NCI-H82 treated with DMSO at 0.1 percent for 48 hours (cell line): ENCODE data around the gene LIFR.
A peak's percentile ranks its signal among the peaks of the same experiment; 100 is the strongest.

Experiments used
- DNase-seq: peaks from one replicate; lab custom pipeline; 2025; ENCODE audit not compliant: unreplicated experiment; lab: John Stamatoyannopoulos, UW

Gene LIFR

DNA sequence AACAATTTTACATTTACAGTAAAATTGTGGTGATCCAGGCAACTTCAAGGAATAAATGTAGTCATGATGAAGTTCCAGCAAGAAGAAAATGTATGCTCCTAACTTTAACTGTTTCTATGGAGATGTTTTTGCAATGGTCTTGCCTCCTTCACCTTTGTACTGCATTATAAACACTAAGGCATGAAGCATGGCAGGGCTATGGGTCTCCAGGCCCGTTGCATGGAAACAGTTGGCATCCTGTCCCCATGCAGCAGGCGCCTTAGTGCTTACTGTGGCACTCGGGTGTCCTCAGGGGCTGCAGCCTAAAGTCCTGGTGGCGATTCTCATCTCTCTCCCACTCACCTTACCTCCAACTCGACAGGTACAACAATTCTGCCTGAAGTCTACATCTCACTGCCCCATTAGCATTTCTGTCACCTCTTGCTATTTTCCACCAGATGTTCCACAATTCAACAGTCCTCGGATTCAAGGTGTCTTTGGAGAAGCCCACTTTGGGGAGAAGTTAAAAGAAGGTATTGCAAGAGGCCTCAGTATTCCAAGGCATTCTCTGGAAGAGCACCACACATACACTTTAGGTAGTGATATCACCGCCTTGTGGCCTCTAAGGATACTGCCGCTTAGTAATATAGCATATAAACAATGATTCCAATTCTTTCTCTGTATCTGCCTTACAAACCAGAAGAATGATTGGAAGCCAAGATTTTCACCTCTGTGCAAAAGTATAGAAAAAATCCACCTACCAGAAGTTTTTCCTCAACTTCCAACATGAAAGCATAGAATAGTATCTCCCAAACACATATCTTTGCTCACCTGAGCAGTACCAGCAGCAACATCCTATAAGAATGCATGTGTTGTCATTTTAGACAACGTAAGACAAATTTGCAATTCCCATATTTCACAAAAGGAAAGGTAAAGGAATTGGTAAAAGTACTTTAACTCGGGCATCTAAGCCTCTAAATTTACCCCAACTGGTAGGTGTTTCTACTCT, 5.1 kb downstream of the LIFR start:
- no peak for DNase-seq

DNA sequence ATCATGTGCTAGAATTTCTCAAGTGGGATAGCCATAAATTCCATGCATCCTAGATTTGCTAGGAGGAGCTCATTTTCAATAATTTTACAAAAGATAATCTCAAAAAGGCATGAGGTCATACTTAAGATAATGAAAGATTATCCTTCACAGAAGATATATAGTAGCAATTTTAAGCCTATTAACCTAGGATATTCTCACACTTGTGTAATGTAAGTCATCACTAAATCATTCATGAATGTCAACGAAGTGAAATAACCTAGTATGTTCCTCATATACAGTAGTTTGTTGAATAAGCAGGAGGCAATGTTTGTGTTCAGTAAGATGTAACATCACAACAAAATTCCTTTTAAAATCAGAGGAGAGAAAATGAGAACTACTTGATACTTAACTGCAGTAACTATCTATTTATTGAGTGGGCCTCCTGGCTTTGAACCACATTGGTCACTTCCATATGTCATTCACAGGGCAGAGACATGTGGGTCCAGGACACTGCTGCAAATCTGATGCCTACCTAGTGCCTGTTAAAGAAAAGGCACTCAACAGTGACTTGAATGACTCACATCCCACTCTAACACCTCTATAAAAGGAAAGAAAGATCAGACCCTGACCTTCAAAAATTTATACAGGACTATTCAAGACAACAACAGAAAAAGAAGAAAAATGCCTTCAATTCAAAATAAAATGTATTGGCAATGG, 8.2 kb downstream of the LIFR start:
- DNase-seq: no peak

GRCh38 chr5:38547257-38547656, 9.2 kb downstream of the LIFR start:
- no peak for DNase-seq

- no peak for DNase-seq
Measured at GRCh38 chr5:38546691-38547146, 9.7 kb downstream of the LIFR start.

DNA sequence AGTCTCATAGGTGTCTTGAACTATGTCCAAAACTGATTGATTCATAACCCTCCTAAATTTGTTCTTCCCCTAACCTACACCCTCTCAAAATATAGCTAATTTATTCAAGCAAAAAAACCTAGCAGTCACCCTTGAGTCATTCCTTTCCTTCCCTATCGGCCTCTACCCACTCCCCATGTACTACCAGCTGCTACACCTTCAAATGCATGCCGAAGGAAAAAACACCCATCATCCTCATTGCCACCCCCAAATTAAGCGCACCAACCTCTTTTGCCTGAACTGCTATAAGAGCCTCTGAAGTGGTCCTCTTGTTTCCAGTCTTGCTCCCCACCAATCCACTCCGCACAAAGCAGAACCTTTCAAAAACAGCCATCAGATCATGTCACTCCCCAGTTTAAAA, 12.6 kb downstream of the LIFR start:
- no peak for DNase-seq

GRCh38 chr5:38543074-38543473, 13.4 kb downstream of the LIFR start:
- no peak for DNase-seq

- DNase-seq: no peak
Measured at GRCh38 chr5:38541174-38541725, 15.2 kb downstream of the LIFR start.

DNA sequence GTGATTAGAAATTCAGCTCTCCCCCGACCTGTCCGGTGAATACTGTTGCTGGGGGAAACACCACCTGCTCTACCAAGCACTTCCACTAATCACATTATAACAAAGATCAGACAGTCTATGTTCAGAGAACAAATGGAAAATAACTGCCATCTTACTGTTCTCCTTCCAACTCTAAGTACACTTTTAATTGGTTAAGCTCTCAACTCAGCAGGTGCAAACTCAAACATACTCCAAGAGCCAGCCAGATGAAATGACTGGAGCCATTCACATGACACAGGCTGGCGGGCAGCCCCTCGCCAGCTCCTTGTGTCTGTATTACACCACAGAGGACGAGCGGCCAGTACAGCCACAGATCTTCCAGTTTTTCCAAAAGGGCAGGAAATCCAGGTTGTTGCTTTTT, 16.1 kb downstream of the LIFR start:
- peak; percentile 29 for DNase-seq

- no peak for DNase-seq
Measured at GRCh38 chr5:38538161-38538560, 18.3 kb downstream of the LIFR start.

DNA sequence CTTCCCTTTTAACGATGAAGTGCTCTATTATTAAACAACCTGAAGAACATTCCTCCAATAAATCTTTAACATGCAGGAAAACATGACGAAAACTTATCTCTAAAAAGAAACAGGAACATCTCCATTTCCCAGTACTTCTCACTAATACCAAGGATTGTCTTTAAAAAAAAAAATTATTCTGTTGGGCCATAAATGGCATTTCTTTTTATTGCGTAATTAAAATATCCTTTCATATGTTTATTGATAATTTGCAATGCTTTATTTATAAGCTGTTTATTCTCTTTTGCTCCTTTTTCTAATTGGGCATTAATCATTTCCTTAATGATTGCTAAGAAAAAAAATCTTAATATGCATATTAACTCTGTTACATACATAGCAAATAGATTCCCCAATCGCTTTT, 18.9 kb downstream of the LIFR start:
- DNase-seq: no peak

GRCh38 chr5:38536968-38537367, 19.5 kb downstream of the LIFR start:
- no peak for DNase-seq

DNA sequence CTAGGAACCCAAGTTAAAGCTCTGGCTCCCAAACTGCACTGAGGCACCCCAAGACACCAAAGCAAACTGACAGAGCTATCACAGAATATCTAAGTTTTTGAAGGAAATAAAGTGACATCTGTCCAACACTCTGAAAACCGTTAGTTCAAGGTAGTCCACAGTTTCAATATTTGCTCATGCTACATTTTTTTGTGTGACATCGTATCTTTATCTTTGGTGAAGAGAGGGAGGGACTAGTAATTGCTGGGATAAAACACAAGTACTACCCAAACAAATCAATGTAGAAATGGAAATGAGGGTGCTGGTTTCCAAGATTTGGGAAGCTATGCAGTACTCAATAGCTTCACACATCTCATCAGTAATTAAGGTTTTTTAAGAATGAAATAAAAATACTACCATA, 20.6 kb downstream of the LIFR start:
- DNase-seq: no peak

- DNase-seq: no peak
Measured at GRCh38 chr5:38535248-38535750, 21.1 kb downstream of the LIFR start.

- DNase-seq: no peak
Measured at GRCh38 chr5:38534156-38534453, 22.3 kb downstream of the LIFR start.

GRCh38 chr5:38533286-38534155, 22.9 kb downstream of the LIFR start:
- no peak for DNase-seq

DNA sequence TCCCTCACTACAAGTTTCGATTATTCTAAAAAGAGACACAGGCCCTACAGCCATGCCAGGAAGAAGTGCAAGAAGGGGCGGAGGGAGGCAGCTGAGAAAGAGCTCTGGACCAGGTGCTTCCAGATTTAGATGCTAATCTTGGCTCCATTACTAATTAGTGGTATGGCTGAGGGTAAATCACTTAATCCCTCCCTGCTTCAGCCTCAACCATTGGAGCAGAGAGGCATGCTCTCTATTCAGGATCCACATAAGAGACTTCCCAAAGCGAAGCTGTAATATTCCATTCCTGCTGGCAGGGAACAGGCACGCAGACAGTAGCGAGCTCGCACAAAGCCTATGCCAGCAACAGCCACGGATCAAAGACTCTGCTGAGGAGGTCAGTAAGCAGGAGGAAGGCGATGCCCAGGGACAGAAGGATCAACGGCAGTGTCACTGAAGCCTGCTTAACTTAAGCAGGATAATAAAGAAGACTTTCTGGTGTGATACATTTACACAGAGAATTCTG, 24.2 kb downstream of the LIFR start:
- peak; percentile 81 for DNase-seq

DNA sequence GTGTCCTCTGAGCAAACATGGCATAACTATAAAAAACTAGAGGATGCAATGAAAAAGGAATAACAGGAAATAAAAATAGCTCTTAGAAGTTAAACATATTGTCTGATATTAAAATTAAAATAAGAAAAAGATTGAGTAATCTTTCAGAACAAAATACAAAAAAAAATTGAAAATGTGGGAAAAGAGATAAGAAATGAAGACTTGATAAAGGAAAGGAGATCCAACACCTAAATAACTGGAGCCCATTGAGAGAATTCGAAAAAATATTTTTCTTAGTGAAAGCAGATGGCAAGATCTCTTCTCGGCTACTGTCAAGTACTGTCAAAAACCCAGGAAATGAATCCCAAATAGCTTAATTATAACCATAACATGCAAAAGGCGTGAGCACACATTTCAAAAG, 24.9 kb downstream of the LIFR start:
- DNase-seq: no peak

DNA sequence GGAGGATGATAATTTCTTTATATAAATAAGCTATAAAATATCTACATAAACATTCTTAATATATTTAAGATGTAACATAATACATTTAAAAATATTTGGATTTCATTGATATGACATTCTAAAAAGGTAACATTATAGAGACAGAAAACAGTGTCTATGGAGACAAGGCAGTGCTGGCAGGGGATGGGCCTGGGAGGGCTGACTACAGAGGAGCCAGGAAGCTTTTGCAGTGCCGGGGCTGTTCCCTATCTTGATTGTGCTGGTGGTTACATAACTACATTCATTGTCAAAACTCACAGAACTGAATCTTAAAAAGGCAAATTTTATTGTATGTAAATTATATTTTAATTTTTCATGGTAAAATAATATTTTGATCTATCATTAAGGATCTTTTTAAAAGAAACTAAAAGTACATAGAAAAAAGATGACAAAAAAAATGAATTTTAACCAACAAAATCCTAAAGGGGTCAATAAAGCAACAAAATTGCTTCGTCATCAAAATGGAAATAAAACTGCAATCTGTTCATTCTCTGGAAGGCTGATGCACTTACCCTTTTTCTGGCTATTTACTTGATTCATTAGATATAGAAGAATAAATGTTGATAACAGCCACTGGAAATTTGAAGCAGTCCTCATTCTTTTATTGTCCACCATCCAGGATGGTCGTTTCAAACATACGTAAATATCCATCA, 26.3 kb downstream of the LIFR start:
- no peak for DNase-seq

GRCh38 chr5:38528162-38528703, 28.2 kb downstream of the LIFR start:
- no peak for DNase-seq

DNA sequence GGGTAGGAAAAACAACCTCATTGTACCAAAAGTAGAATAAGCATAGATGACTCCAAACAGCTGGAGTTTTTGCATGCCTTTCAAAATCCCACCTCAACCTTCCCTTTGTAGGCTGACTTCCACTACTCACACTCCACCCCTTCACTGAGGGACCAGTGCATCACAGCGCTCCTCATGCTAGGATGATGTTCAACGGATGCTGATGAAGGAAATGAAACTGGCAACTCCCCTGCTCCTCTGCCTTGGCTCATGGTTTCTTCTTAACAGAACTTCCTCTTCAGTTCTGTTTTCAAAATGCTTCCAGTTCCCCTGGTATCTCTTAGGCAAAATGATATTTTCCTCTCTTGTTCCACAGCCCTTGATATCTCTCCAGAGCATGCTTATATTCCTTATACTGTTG, 29.0 kb downstream of the LIFR start:
- no peak for DNase-seq
